HFF-Myc (cell line): ENCODE measurements around the gene TTLL12.
A peak's percentile ranks its signal among the peaks of the same experiment; 100 is the strongest.

Experiments used
- DNase-seq: peaks from one replicate; pipeline ENCODE4 v3.0.0-alpha.2; 2011; ENCODE audit warnings: low read depth; ENCODE audit errors: extremely low read depth
- H3K4me3 ChIP-seq: replicated peaks from 2 replicates; pipeline ENCODE4 v1.5.1; 2011; ENCODE audit warnings: low read depth, mild to moderate bottlenecking, control low read depth, low read length
- TF ChIP-seq, protein P1 (sequence below): IDR thresholded peaks from 2 replicates; pipeline ENCODE4 v1.5.1; 2012; ENCODE audit warnings: mild to moderate bottlenecking, low read depth, low read length, control low read depth; ENCODE audit errors: missing control alignments

TTLL12 gene

DNA sequence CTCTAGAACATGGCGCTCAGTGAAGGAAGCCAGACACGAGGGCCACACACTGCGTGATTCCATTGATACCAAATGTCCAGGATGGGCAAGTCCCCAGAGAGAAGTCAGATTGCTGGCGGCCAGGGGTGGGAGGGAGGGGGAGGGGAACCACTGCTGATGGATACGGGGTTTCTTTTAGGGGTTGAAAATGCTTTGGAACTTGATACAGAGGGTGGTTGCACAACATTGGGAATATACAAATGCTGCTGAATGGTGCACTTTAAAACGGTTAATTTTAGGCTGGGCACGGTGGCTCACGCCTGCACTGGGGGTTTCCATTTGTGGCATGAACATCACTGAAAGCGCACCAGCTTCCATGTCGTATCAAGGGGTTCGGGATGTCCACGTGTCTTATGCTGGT, 30.5 kb downstream of the TTLL12 start:
- no peak overlapping the region for H3K4me3 ChIP-seq

DNA sequence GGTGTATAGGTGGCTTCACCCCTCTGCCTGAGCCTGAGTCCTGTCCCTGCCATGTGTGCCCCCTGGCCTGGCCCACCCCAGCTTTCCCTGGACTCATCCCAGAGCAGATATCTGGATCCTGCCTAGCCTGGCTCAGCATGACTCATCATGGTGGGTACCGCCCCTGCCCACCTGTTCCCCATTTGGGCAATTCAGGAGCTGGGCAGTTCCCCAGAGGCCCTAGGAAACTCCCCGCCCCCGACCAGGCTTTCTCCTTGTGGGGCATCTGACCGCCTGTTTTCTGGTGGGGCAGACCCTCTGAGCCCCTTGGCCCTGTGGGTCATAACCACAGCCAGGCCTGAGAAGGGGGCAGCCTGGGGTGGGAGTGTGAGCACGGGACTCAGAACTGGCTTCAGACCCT, 31.1 kb downstream of the TTLL12 start:
- no peak overlapping the region for H3K4me3 ChIP-seq
- peak; percentile 30 for DNase-seq
- TF ChIP-seq, protein P1, sequence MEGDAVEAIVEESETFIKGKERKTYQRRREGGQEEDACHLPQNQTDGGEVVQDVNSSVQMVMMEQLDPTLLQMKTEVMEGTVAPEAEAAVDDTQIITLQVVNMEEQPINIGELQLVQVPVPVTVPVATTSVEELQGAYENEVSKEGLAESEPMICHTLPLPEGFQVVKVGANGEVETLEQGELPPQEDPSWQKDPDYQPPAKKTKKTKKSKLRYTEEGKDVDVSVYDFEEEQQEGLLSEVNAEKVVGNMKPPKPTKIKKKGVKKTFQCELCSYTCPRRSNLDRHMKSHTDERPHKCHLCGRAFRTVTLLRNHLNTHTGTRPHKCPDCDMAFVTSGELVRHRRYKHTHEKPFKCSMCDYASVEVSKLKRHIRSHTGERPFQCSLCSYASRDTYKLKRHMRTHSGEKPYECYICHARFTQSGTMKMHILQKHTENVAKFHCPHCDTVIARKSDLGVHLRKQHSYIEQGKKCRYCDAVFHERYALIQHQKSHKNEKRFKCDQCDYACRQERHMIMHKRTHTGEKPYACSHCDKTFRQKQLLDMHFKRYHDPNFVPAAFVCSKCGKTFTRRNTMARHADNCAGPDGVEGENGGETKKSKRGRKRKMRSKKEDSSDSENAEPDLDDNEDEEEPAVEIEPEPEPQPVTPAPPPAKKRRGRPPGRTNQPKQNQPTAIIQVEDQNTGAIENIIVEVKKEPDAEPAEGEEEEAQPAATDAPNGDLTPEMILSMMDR, result no peak

More for the DNA sequence above, 30.5 kb downstream of the TTLL12 start:
- TF ChIP-seq, protein P1, result no peak
- no peak for DNase-seq

DNA sequence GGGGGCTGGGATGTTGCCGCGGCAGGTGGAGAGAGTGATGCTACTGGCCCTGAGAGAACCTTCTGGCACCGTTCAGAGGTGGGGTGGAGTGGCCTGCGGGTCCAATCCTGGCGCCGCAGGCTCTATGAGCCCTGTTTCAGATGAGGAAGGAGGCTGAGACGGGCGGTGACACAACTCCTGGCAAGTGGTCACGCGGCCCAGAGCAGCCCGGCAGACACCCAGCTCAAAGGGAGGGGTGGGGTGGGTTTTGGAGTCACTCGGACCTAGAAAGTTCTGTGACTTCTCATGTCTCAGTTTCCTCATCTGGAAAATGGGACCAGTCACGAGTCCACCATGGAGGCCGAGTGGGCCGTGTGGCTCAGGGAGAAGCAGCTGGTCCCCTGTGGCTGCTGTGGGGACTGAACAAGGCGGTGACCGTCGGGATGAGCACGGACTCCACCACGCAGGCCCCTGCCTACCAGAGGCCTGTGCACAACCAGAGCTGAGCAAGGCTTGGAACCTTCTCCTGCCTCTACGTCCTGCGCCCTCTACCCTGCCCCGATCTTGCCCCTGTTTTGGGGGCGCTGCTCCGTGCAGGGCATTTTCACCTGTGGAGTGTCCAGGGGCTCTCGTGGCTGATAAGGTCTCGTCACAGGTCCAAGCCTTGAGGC, 31.9 kb downstream of the TTLL12 start:
- no peak for DNase-seq
- H3K4me3 ChIP-seq, result no peak overlapping the region
- TF ChIP-seq, protein P1, result no peak

DNA sequence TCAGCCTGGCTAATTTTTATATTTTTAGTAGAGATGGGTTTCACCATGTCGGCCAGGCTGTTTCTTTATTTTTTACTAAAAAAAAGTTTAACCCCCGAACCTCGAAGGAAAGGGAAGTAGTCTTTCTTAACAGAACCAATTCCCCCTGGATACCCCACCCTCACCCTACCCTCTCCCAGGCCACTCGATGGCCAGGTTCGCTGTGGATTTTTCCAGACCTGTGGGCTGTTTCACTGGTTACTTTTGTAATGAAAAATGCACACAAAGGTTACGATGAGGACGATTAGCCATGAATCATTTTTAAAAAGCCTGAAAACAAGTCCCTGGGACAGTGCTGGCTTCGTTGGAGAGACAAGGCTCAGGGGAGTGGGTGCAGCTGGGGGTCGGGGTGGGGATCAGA, 33.0 kb downstream of the TTLL12 start:
- no peak for DNase-seq
- TF ChIP-seq, protein P1, result no peak
- H3K4me3 ChIP-seq, result peak overlapping the region; percentile 24

DNA sequence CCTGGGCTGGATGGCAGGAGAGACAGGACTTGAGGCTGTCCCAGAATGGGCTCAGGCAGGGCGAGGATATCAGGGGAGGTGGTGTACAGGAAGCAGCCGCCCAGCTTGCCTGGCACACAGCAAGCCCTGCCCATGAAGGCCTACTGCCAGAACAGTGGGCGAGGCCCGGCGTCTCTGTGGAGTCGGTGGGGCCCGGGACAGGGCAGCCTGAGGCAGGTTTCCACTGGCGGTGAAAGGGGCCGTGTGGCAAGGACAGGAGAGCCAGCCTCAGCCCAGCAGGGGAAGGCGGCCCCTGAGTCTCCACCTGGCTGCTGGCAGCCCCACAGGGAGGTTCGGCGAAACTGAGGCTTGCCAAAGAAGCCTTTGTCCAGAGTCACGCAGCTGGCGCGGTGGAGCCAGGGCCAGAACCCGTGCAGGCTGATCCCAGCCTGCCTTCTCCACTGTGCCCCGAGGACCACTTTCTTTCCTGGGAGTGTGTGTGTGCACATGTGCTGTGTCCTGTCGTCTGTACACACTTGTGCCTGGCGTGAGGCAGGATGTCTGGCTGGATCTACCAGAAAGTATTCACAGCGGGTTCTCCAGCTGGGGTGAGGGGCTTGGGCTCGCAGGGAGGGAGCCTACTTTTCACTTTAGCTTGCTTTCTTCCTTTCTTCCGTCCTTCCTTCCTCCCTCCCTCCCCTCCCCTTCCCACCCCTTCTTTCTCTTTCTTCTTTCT, 34.4 kb downstream of the TTLL12 start:
- H3K4me3 ChIP-seq, result peak overlapping the region; percentile 90
- TF ChIP-seq, protein P1, result no peak
- DNase-seq, result no peak

DNA sequence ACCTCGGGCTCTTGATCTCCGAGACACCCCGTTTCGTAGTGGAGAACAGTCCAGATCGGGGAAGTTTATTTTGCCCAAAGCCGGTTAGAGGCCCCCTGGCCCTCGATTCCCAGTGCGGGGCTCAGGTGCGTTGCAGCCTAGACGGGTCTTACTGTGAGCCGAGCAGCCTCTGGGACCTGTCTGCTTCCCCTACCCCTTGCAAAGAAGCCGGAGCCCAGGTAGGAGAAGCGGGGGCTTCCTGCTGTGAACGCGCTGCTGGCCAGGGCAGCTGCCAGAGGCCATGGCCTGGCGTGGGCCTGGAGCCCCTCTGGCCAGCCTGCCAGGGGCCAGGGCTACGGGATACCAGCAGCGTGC, 35.0 kb downstream of the TTLL12 start:
- no peak for DNase-seq
- TF ChIP-seq, protein P1, result no peak
- H3K4me3 ChIP-seq, result peak overlapping the region; percentile 90
